Mammary epithelial cell (primary cell): ENCODE measurements around the gene PCDH15.

ENCODE experiments used
- EZH2 ChIP-seq: IDR thresholded peaks from 2 replicates; pipeline ENCODE4 v1.6.1; 2012; ENCODE audit warnings: low read length, inconsistent platforms, borderline replicate concordance
- TF ChIP-seq, protein P1 (sequence below), 2 donors: IDR thresholded peaks in 1 of 2; conservative IDR thresholded peaks in 1 of 2; 2 replicates each; pipeline ENCODE4 v1.5.1; 2011 to 2012; ENCODE audit warnings: inconsistent platforms in 2 of 2, low read length in 2 of 2, mild to moderate bottlenecking in 2 of 2, control low read depth in 1 of 2, low read depth in 1 of 2; ENCODE audit not compliant: insufficient read depth in 1 of 2; ENCODE audit errors: extremely low read depth in 1 of 2

DNA sequence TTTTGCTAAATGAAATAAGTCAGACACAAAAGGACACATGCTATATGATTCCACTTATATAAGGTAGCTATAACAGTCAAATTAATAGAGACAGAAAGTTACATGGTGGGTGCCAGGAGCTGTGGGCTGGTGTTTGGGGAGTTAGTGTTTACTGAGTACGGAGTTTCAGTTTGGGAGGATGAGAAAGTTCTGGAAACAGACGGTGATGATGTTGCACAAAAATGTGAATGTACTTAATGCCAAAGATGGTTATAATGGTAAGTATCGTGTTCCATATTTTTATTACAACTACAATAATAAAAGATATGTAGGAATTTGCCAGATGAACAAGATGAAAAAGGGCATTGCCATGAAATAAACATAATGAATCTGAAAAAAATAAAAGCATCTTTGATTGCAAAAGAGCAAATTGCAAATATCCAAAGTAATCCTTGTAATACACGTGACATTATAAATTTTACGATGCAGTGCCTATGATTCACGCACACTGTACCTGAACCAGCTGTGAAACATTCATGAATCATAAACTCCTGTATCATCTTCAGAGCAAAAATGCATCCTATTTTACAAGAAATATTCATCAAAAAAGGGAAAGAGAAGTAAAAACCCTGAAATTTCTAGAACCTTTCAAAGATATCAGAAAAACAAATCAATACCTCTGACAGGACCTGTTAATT lies 676.7 kb downstream of the PCDH15 start:
- TF ChIP-seq, protein P1, sequence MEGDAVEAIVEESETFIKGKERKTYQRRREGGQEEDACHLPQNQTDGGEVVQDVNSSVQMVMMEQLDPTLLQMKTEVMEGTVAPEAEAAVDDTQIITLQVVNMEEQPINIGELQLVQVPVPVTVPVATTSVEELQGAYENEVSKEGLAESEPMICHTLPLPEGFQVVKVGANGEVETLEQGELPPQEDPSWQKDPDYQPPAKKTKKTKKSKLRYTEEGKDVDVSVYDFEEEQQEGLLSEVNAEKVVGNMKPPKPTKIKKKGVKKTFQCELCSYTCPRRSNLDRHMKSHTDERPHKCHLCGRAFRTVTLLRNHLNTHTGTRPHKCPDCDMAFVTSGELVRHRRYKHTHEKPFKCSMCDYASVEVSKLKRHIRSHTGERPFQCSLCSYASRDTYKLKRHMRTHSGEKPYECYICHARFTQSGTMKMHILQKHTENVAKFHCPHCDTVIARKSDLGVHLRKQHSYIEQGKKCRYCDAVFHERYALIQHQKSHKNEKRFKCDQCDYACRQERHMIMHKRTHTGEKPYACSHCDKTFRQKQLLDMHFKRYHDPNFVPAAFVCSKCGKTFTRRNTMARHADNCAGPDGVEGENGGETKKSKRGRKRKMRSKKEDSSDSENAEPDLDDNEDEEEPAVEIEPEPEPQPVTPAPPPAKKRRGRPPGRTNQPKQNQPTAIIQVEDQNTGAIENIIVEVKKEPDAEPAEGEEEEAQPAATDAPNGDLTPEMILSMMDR (conservative IDR thresholded peaks at IDR 0.05 in 1 of 2, IDR thresholded peaks at IDR 0.05 in 1 of 2; ENCODE audit: extremely low read depth in 1 of 2, insufficient read depth in 1 of 2, low read depth in 1 of 2, low read length in 2 of 2) = no peak
- no peak for TF ChIP-seq EZH2
